IPS-NIHi7 (cell line): Measurements from ENCODE around the gene SHLD1.
"Not testable (repeated sequence)": the region's sequence is repeated elsewhere in the genome, so short reads cannot be mapped to it uniquely, and the experiment has no call there.

ENCODE experiments used
- DNase-seq: peaks from one replicate; pipeline ENCODE4 v3.0.0; 2012; ENCODE audit warnings: mixed read lengths; ENCODE audit errors: extremely low spot score

Gene SHLD1

DNA sequence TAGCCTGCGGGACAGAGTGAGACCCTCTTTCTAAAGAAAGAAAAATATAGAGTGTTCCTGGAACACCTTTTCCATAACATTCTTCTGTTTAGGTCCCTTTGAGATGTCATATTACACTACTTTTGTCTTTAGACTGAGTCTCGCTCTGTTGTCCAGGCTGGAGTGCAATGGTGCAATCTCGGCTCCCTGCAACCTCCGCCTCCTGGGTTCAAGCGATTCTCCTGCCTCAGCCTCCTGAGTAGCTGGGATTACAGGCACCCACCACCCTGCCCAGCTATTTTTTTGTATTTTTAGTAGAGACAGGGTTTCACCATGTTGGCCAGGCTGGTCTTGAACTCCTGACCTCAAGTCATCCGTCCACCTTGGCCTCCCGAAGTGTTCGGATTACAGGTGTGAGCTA, 31.2 kb downstream of the SHLD1 start:
- not testable (repeated sequence) for DNase-seq

DNA sequence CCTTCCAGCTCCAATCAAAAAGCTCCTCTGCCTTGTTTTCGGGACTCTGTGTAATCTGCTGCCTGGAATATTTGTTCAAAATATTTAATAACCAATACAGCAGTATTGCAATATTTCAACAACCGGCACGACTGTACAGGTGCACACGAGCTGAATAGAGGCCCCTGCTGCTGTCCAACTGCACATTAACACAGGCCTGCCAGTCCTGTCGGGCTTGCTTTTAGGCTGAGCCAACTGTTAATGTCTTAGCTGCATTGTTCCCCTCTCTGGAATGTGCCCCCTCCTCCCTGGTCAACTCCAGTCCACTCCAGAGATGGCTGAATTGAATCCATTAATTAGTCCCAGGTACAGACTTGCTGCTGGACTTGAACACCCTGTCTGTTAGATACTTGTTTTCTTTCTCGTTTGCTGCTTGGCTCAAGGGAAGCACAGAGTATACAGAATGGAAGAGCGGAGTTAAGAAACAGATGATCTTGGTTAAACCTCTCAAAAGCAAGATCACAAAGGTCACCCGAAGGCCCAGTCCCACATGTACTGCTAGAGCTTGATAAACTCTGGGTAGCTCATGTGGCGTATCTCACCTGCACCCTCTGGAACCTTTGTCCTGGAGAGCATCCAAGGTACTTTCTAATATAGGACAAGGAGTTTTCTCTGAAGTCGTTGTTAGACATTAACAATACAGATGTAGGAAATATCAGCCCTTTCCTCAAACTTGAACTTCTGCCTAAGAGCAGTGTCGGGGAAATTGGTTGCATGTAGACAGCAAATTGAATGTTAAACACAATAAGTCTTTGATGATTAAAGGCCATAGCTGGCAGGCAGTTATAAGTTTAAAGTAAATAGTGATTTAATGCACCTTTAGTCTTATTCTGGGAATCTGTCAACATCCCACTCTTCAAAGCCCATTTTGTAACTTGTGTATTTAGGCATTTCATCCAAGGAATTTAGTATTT, 31.9 kb downstream of the SHLD1 start:
- no peak for DNase-seq

- no peak for DNase-seq
These were observed 34.5 kb downstream of the SHLD1 start for GRCh38 chr20:5784735-5785134.

- DNase-seq: no peak
These were observed 34.9 kb downstream of the SHLD1 start for GRCh38 chr20:5785146-5785545.

GRCh38 chr20:5786930-5787795, 37.0 kb downstream of the SHLD1 start:
- DNase-seq: no peak

DNA sequence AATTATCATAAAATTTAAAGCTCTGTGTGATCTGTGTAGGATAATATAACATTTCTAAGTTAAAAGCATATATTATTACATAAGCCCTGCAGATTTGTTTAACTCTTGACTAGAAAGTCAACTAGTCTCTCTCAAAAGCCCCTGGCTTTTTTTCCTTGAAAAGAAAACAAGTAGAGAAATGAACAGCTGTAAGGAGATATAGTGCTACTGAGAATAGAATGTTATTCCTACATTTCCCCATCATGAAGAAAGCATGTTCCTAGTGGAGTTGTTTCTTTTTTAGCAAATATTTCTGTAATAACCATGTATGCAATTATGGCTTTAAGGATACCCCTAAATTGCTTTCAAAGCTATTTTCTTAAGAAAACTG, 37.6 kb downstream of the SHLD1 start:
- DNase-seq: no peak

DNA sequence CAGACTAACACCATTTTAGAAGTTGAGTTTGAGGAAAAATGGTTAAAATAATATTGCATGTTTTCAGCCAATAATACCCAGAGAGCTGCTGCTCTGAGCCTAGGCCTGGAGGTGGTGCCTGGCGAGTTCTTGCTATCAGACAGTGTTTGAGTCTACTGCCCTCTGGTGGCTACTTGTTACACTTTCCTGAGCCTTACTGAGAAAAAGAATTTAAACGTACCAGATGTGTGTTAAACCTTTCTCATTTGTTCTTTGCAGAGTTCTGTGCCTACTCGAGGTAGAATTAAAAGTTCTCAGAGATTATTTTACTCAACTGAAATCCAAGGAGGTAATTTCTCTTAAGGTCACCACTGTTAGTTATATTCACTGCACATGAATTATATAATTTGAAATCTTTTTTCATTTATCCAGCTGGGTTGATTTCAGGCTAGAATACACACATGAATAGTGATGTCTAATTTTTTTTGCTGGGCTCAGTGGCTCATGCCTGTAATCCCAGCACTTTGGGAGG, 38.2 kb downstream of the SHLD1 start:
- DNase-seq: peak; percentile 82

DNA sequence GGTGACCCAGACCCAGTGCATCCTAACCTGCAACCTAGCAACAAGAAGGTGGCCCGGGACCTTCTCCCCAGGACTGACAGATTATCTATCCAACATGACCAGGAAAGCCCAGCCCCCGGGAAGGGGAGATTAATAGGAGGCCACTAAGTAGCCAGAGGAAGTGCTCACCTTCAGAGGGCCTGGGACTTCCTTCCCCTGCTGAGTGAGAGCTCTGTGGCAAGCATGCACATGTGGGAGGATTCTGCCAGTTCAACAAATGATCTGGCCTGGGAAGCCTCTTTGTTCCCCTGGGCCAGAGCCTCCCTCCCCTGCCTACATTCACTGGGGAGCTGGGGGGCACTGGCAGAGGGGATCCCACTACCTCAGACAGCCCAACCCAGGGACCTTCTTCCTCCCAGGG, 39.6 kb downstream of the SHLD1 start:
- no peak for DNase-seq

GRCh38 chr20:5793916-5794315, 43.7 kb downstream of the SHLD1 start:
- DNase-seq: no peak

DNA sequence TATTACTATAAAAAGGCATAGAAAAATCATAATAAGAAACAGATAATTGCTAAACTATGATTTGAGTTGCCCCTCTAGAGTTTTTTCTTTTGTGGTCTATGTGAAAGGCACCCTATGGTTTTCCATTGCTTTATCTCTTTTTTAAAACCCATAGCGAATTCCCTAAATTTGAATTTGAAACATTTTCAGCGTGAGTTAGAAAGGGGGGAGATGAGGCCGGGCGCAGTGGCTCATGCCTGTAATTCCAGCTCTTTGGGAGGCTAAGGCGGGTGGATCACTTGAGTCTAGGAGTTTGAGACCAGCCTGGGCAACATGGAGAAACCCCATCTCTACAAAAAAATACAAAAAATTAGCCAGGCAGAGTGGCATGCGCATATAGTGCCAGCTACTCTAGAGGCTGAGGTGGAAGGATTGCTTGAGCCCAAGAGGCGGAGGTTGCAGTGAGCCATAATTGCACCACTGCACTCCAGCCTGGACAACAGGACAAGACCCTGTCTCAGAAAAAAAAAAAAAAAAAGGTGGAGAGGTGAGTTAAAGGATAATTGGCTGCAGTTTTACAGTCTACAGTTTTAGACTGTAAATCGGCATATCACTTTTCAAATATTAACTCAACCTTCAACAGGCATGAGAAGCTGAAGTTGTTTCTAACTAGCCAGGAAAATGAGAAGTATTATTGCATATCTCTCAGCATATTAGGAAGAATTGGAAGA, 46.3 kb downstream of the SHLD1 start:
- DNase-seq: no peak

GRCh38 chr20:5797165-5797564, 47.0 kb downstream of the SHLD1 start:
- DNase-seq: no peak

DNA sequence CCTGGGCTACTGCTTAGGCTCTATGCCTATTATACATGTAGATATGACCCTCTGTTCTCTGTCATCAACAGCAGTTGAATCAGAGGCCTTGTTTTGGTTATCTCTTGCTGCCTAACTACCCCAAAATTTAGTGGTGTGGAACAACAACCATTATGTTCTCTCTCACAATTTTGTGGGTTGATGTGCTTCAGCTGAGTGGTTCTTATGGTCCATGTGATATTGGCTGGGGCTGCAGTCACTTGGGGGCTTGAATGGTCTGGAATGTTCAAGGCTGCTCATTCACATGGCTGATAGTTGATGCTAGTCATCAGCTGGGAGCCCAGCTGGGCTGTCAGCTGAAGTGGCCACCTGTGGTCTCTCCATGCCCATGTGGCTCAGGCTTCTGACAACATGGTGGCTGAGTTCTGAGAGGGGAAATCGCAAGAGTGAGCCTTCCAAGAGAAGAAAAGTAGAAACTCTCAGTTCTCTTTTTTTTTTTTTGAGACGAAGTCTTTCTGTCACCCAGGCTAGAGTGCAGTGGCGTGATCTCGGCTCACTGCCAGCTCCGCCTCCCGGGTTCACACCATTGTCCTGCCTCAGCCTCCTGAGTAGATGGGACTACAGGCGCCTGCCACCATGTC, 47.8 kb downstream of the SHLD1 start:
- DNase-seq: no peak

DNA sequence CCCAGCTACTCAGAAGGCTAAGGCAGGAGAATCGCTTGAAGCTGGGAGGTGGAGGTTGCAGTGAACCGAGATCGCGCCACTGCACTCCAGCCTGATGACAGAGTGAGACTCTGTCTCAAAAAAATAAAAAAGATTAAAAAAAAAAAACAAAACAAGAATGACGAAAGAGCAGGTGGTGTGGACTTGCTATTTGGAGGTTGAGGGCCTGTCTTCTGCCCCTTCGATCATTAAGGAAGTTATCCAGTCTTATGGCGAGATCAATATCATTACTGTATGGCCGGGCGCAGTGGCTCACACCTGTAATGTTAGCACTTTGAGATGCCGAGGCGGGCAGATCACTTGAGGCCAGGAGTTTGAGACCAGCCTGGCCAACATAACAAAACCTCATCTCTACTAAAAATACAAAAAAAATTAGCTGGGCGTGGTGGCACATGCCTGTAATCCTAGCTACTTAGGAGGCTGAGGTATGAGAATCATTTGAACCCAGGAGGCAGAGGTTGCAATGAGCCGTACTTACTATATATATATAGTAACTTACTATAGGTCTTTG, 53.6 kb downstream of the SHLD1 start:
- DNase-seq: not testable (repeated sequence)

DNA sequence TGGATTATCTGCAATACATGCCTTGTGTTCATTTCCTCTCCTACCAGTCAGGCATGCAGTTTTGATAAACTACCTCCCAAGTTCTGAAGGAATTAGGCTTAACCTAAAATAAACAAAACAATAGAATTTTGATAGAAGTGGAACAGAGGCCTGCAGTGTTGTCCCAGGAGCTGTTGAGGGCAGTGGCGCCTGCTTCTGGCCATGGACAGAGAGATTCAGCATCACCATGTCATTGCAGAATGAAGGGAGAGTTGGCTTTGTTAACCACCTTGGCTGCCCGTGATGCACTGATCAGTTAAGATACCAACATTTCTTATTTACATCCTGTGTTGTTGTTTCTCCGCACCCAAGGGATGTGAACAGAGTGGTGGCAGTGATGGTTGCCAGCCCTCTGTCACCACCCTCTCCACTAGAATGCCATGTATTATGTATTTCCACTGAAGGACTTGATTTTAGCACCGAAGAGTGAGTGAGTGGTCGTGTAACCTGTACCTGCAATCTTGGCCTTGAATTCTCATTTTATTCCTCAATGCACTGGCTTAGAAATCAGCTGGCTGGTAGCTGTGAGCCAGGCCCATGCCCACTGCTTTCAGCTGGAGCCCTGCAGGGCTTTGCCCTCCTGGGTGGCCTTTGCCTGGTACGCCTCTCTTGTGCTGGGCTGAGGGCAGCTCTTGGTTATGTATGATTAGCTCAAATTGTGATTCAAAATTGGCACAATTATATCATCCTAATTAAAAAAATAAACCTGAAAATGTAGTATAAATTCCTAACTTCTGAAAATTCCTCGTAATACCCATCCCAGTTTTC, 56.5 kb downstream of the SHLD1 start:
- DNase-seq: peak; percentile 34

DNA sequence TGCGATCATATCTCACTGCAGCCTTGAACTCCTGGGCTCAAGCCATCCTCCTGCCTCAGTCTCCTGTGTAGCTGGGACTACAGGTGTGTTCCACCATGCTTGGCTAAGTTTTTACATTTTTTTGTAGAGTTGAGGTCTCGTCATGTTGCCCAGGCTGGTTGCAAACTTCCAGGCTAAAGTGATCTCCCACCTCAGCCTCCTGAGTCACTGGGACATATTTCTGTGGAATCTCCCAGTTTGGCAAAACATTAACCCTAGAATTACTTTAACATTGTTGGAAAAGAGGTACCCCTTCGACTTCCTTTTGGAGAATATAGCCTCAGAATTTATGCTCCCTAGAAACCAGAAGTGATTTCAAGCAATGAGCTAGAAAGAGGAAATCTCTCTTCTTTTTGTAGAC, 57.2 kb downstream of the SHLD1 start:
- no peak for DNase-seq

DNA sequence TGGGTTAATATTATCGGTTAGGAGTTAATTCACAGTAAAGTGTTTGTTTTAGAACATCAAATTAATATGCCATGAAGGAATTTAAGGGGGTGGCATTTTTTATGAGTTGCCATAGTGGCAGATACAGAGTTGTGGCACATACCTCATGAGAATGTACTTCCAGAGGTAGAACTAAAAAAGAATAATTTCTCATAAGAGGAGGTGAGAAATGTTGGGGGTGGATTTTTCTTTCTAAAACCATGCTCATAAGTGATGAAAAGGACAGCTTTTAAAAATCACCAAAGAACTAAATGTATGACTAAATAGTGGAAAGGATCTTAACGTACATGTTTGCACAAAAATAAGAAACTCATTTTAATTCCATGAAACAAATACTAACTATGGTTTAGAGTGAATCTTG, 58.7 kb downstream of the SHLD1 start:
- DNase-seq: no peak

DNA sequence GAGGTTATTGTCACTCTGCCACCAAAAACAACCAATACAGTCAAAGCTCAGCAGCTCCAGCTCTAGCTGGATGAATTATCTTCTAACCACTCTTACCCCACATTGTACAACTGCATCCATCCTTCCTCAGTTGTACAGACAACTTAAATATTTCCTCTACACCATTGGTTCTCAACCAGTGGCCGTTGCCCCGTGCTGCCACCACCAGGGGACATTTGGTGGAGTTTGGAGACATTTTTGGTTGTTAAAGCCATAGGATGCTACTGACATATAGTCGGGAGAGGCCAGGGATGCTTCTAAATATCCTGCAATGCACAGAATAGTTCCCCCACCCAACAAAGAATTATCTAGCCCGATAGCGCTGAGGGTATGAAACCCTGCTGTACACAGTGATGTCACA, 59.3 kb downstream of the SHLD1 start:
- no peak for DNase-seq

DNA sequence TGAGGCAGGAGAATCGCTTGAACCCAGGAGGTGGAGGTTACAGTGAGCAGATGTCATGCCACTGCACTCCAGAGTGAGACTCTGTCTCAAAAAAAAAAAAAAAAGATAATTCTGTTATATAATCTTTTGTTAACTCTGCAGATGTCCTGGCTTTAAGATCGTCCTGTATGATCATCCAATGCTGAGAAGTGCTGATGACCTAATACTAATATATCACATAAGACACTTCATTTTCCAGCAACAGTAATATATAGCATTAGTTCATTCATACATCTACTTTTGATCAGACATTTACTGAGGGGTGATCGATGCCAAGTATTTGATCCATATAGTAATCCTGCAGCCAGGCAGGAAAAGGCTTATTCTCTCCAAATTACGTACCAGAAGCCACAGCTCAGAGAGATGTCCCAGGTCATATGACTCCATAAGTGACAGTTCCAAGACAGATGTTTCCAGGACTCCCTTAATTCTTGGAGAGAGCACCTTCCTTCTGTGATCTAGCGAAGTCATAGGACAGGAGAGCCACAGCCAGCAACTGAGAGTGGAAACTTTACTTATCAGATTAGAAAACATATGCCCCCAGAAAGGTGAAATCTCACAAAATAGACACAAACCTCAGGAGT, 60.7 kb downstream of the SHLD1 start:
- DNase-seq: no peak

DNA sequence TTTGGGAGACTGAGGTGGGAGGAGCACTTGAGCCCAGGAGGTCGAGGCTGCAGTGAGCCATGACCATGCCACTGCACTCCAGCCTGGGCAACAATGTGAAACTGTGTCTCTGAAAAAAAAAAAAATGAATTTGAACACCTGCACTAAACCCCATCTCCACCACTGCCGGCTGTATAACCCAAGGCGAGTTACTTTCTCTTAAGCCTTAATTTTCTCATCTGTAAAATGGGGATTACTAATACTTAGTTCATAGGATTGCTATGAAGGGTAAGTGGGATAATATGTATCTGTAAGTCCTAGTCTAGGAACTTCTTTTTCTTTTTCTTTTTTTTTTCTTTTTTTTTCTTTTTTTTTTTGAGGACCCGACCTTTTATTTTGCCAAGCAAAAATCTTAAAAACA, 61.5 kb downstream of the SHLD1 start:
- DNase-seq: no peak

GRCh38 chr20:5818346-5818681, 68.1 kb downstream of the SHLD1 start:
- DNase-seq: no peak
